A549 (cell line): ENCODE data around the gene CAMSAP1.

Experiments used
- CHD2 ChIP-seq: fragments of 150-350 bp; IDR thresholded peaks from 2 replicates; pipeline ENCODE4 v1.6.1; 2014; ENCODE audit warnings: low read length; ENCODE audit not compliant: partially characterized antibody
- EP300 ChIP-seq, 2 experiments: fragments of >200 bp; sonication (Bioruptor Twin); formaldehyde crosslinking; IDR thresholded peaks; 2 replicates in 1 of 2; 3 replicates in 1 of 2; pipeline ENCODE4 v1.6.1; 2016 to 2017
- JUN ChIP-seq, 2 experiments: fragments of >200 bp; sonication (Bioruptor Twin); formaldehyde crosslinking; IDR thresholded peaks; 2 replicates in 1 of 2; 3 replicates in 1 of 2; pipeline ENCODE4 v1.6.1; 2016 to 2017
- JUNB ChIP-seq: fragments of >200 bp; sonication (Bioruptor Twin); formaldehyde crosslinking; IDR thresholded peaks from 2 replicates; pipeline ENCODE4 v1.6.1; 2016
- MYC ChIP-seq: IDR thresholded peaks from 2 replicates; pipeline ENCODE4 v1.6.1; 2012; ENCODE audit warnings: mild to moderate bottlenecking, inconsistent platforms, low read length, improper control_type of control experiment, borderline replicate concordance
- NR3C1 ChIP-seq: fragments of >200 bp; sonication (Bioruptor Twin); formaldehyde crosslinking; IDR thresholded peaks from 3 replicates; pipeline ENCODE4 v1.6.1; 2017
- POLR2A ChIP-seq: IDR thresholded peaks from 2 replicates; pipeline ENCODE4 v1.6.1; 2012; ENCODE audit warnings: mild to moderate bottlenecking, low read length
- RAD21 ChIP-seq, 2 experiments: fragments of >200 bp in 1 of 2; sonication (Bioruptor Twin) in 1 of 2; formaldehyde crosslinking in 1 of 2; IDR thresholded peaks in 1 of 2; conservative IDR thresholded peaks in 1 of 2; 2 replicates in 1 of 2; 3 replicates in 1 of 2; pipeline ENCODE4 v1.6.1; 2012 to 2018; ENCODE audit warnings: inconsistent platforms in 1 of 2
- SMC3 ChIP-seq: fragments of >200 bp; sonication (Bioruptor Twin); formaldehyde crosslinking; IDR thresholded peaks from 3 replicates; pipeline ENCODE4 v1.6.1; 2018; ENCODE audit warnings: inconsistent platforms
- SREBF2 ChIP-seq: fragments of 450-650 bp; IDR thresholded peaks from 2 replicates; pipeline ENCODE4 v1.6.1; 2014; ENCODE audit warnings: mild to moderate bottlenecking, moderate library complexity
- TF ChIP-seq, protein P1 (sequence below): fragments of 450-650 bp; IDR thresholded peaks from 2 replicates; pipeline ENCODE4 v1.6.1; 2014; ENCODE audit warnings: antibody characterized with exemption
- TF ChIP-seq, protein P2 (sequence below): fragments of 200-600 bp; sonication (generic); IDR thresholded peaks from 2 replicates; pipeline ENCODE4 v1.6.1; 2016; ENCODE audit warnings: antibody characterized with exemption, mild to moderate bottlenecking, moderate library complexity
- TF ChIP-seq, protein P3 (sequence below): fragments of >200 bp; sonication (Bioruptor Twin); formaldehyde crosslinking; IDR thresholded peaks from 3 replicates; pipeline ENCODE4 v1.5.1; 2016
- TF ChIP-seq, protein P4 (sequence below): fragments of 150-350 bp; IDR thresholded peaks from 2 replicates; pipeline ENCODE4 v1.6.1; 2014; ENCODE audit warnings: low read depth, mild to moderate bottlenecking, low read length

DNA sequence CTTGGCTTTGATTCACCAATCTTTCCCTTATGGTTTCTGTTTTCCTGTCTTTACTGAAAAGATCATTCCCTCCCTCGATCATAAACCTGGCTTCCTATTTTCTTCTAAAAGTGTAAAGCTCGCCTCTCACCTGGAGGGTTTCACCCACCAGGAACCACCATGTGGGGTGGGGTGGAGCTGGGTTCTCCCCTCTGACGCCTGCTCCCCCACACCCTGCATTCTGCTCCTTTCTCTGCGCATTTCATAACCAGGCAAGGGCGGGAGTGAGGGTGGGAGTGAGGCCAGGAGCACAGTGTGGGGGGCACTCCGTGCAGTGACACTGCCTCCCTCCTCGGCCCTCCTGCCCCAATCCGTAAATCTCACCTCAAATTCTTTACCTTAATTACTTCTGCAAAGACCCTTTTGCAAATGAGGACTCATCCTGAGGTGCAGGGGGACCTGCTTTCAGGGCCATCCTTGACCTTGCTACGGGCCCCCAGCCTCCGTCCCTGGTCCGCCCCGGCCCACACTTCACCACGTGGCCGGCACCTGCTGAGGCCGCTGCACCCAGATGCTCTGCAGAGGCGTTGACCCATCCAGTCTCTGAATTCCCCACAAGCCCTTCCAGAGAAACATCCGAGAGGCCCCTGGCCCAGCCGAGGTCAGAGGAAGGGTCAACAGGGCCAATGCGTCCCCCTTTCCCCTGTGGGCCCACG lies 146.0 kb downstream of the CAMSAP1 start:
- TF ChIP-seq JUN (IDR thresholded peaks at IDR 0.05): no peak
- TF ChIP-seq, protein P1, sequence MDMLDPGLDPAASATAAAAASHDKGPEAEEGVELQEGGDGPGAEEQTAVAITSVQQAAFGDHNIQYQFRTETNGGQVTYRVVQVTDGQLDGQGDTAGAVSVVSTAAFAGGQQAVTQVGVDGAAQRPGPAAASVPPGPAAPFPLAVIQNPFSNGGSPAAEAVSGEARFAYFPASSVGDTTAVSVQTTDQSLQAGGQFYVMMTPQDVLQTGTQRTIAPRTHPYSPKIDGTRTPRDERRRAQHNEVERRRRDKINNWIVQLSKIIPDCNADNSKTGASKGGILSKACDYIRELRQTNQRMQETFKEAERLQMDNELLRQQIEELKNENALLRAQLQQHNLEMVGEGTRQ: no peak
- TF ChIP-seq, protein P2, sequence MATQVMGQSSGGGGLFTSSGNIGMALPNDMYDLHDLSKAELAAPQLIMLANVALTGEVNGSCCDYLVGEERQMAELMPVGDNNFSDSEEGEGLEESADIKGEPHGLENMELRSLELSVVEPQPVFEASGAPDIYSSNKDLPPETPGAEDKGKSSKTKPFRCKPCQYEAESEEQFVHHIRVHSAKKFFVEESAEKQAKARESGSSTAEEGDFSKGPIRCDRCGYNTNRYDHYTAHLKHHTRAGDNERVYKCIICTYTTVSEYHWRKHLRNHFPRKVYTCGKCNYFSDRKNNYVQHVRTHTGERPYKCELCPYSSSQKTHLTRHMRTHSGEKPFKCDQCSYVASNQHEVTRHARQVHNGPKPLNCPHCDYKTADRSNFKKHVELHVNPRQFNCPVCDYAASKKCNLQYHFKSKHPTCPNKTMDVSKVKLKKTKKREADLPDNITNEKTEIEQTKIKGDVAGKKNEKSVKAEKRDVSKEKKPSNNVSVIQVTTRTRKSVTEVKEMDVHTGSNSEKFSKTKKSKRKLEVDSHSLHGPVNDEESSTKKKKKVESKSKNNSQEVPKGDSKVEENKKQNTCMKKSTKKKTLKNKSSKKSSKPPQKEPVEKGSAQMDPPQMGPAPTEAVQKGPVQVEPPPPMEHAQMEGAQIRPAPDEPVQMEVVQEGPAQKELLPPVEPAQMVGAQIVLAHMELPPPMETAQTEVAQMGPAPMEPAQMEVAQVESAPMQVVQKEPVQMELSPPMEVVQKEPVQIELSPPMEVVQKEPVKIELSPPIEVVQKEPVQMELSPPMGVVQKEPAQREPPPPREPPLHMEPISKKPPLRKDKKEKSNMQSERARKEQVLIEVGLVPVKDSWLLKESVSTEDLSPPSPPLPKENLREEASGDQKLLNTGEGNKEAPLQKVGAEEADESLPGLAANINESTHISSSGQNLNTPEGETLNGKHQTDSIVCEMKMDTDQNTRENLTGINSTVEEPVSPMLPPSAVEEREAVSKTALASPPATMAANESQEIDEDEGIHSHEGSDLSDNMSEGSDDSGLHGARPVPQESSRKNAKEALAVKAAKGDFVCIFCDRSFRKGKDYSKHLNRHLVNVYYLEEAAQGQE: no peak
- no peak for TF ChIP-seq NR3C1
- TF ChIP-seq, protein P3, sequence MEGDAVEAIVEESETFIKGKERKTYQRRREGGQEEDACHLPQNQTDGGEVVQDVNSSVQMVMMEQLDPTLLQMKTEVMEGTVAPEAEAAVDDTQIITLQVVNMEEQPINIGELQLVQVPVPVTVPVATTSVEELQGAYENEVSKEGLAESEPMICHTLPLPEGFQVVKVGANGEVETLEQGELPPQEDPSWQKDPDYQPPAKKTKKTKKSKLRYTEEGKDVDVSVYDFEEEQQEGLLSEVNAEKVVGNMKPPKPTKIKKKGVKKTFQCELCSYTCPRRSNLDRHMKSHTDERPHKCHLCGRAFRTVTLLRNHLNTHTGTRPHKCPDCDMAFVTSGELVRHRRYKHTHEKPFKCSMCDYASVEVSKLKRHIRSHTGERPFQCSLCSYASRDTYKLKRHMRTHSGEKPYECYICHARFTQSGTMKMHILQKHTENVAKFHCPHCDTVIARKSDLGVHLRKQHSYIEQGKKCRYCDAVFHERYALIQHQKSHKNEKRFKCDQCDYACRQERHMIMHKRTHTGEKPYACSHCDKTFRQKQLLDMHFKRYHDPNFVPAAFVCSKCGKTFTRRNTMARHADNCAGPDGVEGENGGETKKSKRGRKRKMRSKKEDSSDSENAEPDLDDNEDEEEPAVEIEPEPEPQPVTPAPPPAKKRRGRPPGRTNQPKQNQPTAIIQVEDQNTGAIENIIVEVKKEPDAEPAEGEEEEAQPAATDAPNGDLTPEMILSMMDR: no peak
- no peak for TF ChIP-seq SMC3
- TF ChIP-seq POLR2A: no peak
- TF ChIP-seq EP300 (IDR thresholded peaks at IDR 0.05): no peak
- no peak for TF ChIP-seq MYC
- TF ChIP-seq, protein P4, sequence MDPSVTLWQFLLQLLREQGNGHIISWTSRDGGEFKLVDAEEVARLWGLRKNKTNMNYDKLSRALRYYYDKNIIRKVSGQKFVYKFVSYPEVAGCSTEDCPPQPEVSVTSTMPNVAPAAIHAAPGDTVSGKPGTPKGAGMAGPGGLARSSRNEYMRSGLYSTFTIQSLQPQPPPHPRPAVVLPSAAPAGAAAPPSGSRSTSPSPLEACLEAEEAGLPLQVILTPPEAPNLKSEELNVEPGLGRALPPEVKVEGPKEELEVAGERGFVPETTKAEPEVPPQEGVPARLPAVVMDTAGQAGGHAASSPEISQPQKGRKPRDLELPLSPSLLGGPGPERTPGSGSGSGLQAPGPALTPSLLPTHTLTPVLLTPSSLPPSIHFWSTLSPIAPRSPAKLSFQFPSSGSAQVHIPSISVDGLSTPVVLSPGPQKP: no peak
- no peak for TF ChIP-seq CHD2
- TF ChIP-seq JUNB: no peak
- no peak for TF ChIP-seq RAD21 (conservative IDR thresholded peaks at IDR 0.05 in 1 of 2, IDR thresholded peaks at IDR 0.05 in 1 of 2)
- TF ChIP-seq SREBF2: no peak
